Umbilical cord (tissue), 1 donor: ENCODE measurements around the gene UTRN. TPM values are rescaled to one million over a fixed set of nuclear protein-coding genes. Genes with fewer than 3 reads are reported as not detected.

Source experiments
- total RNA-seq: library from RNA; depleted of rRNA; stranded (reverse); fragments of >200 nt; gene quantifications from one replicate; pipeline ENCODE4 v1.2.3, GENCODE V29; 2014; ENCODE audit warnings: low replicate concordance; ENCODE audit not compliant: insufficient read depth

Gene UTRN
- total RNA-seq, 1 donor from 2014 or later, result 220 TPM

Other genes starting within 250 kb of the UTRN start
- 54.7 TPM for gene SF3B5, start 189.8 kb upstream of the UTRN start, total RNA-seq
- gene STX11, start 134.8 kb upstream of the UTRN start, total RNA-seq, result 17.8 TPM